Measurements from ENCODE around the gene C17orf113. TPM values are rescaled to one million over a fixed set of nuclear protein-coding genes. Genes with fewer than 3 reads are reported as not detected.

C17orf113 gene
- total and polyA plus RNA-seq, 2 donors (not counting 1 experiment from before 2014, with no cell fraction given): 0.07 to 0.66 TPM

GRCh38 chr17:42077755-42078154 lies 27.4 kb upstream of the C17orf113 start:
- no peak for DNase-seq (ENCODE audit: low read depth in 2 of 2)
- Histone ChIP-seq H3K27ac (ENCODE audit: insufficient read depth, low read length) (no peak overlapping the region), H3K27me3 (ENCODE audit: control insufficient read depth, insufficient read depth, low read length) (peaks cover 24% of the 10 kb centered on the region), H3K9ac (ENCODE audit: insufficient read depth, low read length) (no peak overlapping the region), H3K4me2 (ENCODE audit: extremely low read depth, insufficient read depth, low read length) (no peak overlapping the region), H3K79me2 (ENCODE audit: control insufficient read depth, insufficient read depth, low read length) (no peaks in the 10 kb centered on the region), H2AFZ (ENCODE audit: low read length) (no peak overlapping the region), H3K4me3 (replicated peaks in 1 of 4; ENCODE audit: control extremely low read depth in 1 of 4, insufficient read depth in 1 of 4, low read depth in 3 of 4, low read length in 4 of 4) (no peak overlapping the region), H3K36me3 (ENCODE audit: control insufficient read depth, insufficient read depth, low read length) (no peaks in the 10 kb centered on the region), H3K9me3 (ENCODE audit: control insufficient read depth, insufficient read depth, low read depth, low read length) (no peaks in the 10 kb centered on the region), H4K20me1 (ENCODE audit: control insufficient read depth, extremely low read depth, insufficient read depth, low read length) (no peaks in the 10 kb centered on the region), H3K4me1 (ENCODE audit: control insufficient read depth, extremely low read depth, insufficient read depth, low read length) (no peaks in the 10 kb centered on the region)
- TF ChIP-seq CTCF (conservative IDR thresholded peaks at IDR 0.05 in 1 of 2, IDR thresholded peaks at IDR 0.05 in 1 of 2; ENCODE audit: low read depth in 1 of 2, low read length in 2 of 2): no peak
- no peak for TF ChIP-seq EZH2 (IDR thresholded peaks at IDR 0.05; ENCODE audit: low read length, missing control alignments)

DNA sequence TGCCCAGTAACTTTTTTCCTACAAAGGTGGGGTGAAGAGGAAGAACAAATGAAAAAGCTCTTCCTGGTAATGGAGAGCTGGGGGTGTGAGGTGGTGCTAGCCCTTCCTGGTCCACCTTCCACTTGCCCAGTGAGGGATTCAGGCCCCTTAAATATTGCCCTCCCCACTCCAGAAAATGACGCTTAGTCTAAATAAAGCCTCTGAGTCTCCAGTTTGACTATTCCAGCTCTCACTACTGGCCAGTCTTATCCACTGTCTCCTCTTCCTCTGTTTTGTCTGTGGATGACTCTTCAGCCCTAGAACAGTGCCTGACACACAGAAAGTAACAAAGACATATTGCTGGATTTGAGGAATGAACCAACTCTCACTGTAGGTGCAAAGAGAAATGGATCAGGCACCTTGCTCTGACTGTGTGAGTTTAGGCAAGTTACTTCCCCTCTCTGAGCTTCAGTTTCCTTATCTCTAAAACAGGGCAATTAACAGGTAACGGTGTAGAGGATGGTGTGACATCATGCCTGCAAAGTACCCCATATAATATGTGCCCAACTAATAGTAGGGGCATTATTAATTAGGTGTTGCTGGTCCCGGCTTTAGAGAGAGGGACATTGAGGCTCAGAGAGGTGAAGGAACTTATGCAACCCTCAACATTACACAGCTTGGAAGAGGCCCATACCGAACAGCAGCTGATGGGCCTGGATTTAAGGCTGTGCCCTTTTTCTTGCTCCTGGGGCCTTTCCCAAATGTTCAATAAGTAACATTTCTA lies 26.6 kb upstream of the C17orf113 start:
- H4K20me1 ChIP-seq (ENCODE audit: control insufficient read depth, extremely low read depth, insufficient read depth, low read length): no peaks in the 10 kb centered on the region
- H3K79me2 ChIP-seq (ENCODE audit: control insufficient read depth, insufficient read depth, low read length): no peaks in the 10 kb centered on the region
- H3K9me3 ChIP-seq (ENCODE audit: control insufficient read depth, insufficient read depth, low read depth, low read length): no peaks in the 10 kb centered on the region
- no peak for DNase-seq (ENCODE audit: low read depth in 2 of 2)
- no peak for TF ChIP-seq CTCF (conservative IDR thresholded peaks at IDR 0.05 in 1 of 2, IDR thresholded peaks at IDR 0.05 in 1 of 2; ENCODE audit: low read depth in 1 of 2, low read length in 2 of 2)
- TF ChIP-seq EZH2 (IDR thresholded peaks at IDR 0.05; ENCODE audit: low read length, missing control alignments): no peak
- H2AFZ ChIP-seq (ENCODE audit: low read length): no peak overlapping the region
- peaks cover 30% of the 10 kb centered on the region for H3K27me3 ChIP-seq (ENCODE audit: control insufficient read depth, insufficient read depth, low read length)
- no peak overlapping the region for H3K27ac ChIP-seq (ENCODE audit: insufficient read depth, low read length)
- no peaks in the 10 kb centered on the region for H3K4me1 ChIP-seq (ENCODE audit: control insufficient read depth, extremely low read depth, insufficient read depth, low read length)
- no peaks in the 10 kb centered on the region for H3K36me3 ChIP-seq (ENCODE audit: control insufficient read depth, insufficient read depth, low read length)
- H3K4me2 ChIP-seq (ENCODE audit: extremely low read depth, insufficient read depth, low read length): no peak overlapping the region
- H3K9ac ChIP-seq (ENCODE audit: insufficient read depth, low read length): no peak overlapping the region
- H3K4me3 ChIP-seq (replicated peaks in 1 of 4; ENCODE audit: control extremely low read depth in 1 of 4, insufficient read depth in 1 of 4, low read depth in 3 of 4, low read length in 4 of 4): no peak overlapping the region

DNA sequence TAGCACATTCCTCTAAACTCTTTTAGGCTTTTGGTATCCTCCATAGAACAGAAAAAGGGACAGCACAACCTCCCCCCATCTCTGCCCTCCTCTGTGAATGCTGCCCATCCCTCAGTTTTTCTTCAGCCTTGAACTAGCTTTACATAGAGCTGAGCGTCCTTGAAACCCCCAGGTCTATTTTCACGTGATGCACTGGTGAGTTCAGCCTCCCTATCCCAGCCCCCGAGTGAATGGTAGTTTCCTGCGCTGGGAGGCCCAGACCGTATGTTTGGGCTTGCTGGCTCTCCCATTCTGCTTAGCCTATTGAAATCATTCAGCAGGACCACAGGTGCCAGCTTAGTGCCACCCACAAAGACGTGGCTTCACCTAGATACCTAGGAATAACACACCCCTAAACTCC lies 25.4 kb upstream of the C17orf113 start:
- Histone ChIP-seq H3K9ac (ENCODE audit: insufficient read depth, low read length) (no peak overlapping the region), H3K36me3 (ENCODE audit: control insufficient read depth, insufficient read depth, low read length) (no peaks in the 10 kb centered on the region), H3K4me1 (ENCODE audit: control insufficient read depth, extremely low read depth, insufficient read depth, low read length) (no peaks in the 10 kb centered on the region), H3K27me3 (ENCODE audit: control insufficient read depth, insufficient read depth, low read length) (peaks cover 39% of the 10 kb centered on the region), H3K9me3 (ENCODE audit: control insufficient read depth, insufficient read depth, low read depth, low read length) (no peaks in the 10 kb centered on the region), H4K20me1 (ENCODE audit: control insufficient read depth, extremely low read depth, insufficient read depth, low read length) (no peaks in the 10 kb centered on the region), H2AFZ (ENCODE audit: low read length) (no peak overlapping the region), H3K4me2 (ENCODE audit: extremely low read depth, insufficient read depth, low read length) (no peak overlapping the region), H3K27ac (ENCODE audit: insufficient read depth, low read length) (no peak overlapping the region), H3K79me2 (ENCODE audit: control insufficient read depth, insufficient read depth, low read length) (no peaks in the 10 kb centered on the region), H3K4me3 (replicated peaks in 1 of 4; ENCODE audit: control extremely low read depth in 1 of 4, insufficient read depth in 1 of 4, low read depth in 3 of 4, low read length in 4 of 4) (no peak overlapping the region)
- TF ChIP-seq EZH2 (IDR thresholded peaks at IDR 0.05; ENCODE audit: low read length, missing control alignments) (no peak), CTCF (conservative IDR thresholded peaks at IDR 0.05 in 1 of 2, IDR thresholded peaks at IDR 0.05 in 1 of 2; ENCODE audit: low read depth in 1 of 2, low read length in 2 of 2) (no peak)
- no peak for DNase-seq (ENCODE audit: low read depth in 2 of 2)
